B cell (primary cell): Measurements from ENCODE around the gene SPOCD1. TPM values are rescaled to one million over a fixed set of nuclear protein-coding genes. Genes with fewer than 3 reads are reported as not detected.

Experiments used
- ATAC-seq: fragments of 200-7000 bp; cut with Tn5 transposase; one replicate; pipeline ENCODE4 v1.10.0; 2021; ENCODE audit warnings: low read depth, mild to moderate bottlenecking, moderate number of reproducible peaks, moderate library complexity
- CTCF ChIA-PET: fragments of 350-600 bp; sonication (Branson Sonifier 250); formaldehyde crosslinking; loops from one replicate; lab custom pipeline; 2021; ENCODE audit warnings: antibody characterized with exemption, inconsistent platforms; lab: Charles Lee
- POLR2A ChIA-PET: fragments of 350-600 bp; sonication (Branson Sonifier 250); formaldehyde crosslinking; loops from one replicate; lab custom pipeline; 2021; ENCODE audit warnings: antibody characterized with exemption; lab: Charles Lee
- DNase-seq: peaks from one replicate; pipeline ENCODE4 v3.0.0; 2013
- H2AFZ ChIP-seq: 2 replicates; pipeline ENCODE4 v1.6.1; 2012; ENCODE audit warnings: mild to moderate bottlenecking, low read depth, low read length; ENCODE audit not compliant: insufficient read depth, poor library complexity, severe bottlenecking
- H3K27ac ChIP-seq, 2 donors: 1 replicate in 1 of 2; 2 replicates in 1 of 2; pipeline ENCODE4 v1.5.1; 2012 to 2013; ENCODE audit warnings: low read length in 2 of 2, mild to moderate bottlenecking in 2 of 2, moderate library complexity in 1 of 2
- H3K27me3 ChIP-seq, 4 experiments: fragments of 200-600 bp in 1 of 4; sonication (generic) in 1 of 4; replicated peaks in 1 of 4; 1 replicate in 2 of 4; 2 replicates in 2 of 4; pipeline versions ENCODE4 v1.6.1 to v1.7.0; 2013 to 2016; ENCODE audit warnings: low read length in 3 of 4, mild to moderate bottlenecking in 2 of 4, mixed read lengths in 1 of 4, moderate library complexity in 1 of 4; ENCODE audit not compliant: insufficient read depth in 4 of 4, control insufficient read depth in 3 of 4; ENCODE audit errors: control extremely low read depth in 1 of 4
- H3K36me3 ChIP-seq, 2 experiments: replicated peaks in 1 of 2; 1 replicate in 1 of 2; 2 replicates in 1 of 2; pipeline versions ENCODE4 v1.6.1 to v1.7.1; 2013; ENCODE audit warnings: low read length in 1 of 2; ENCODE audit not compliant: insufficient read depth in 2 of 2, control insufficient read depth in 1 of 2; ENCODE audit errors: control extremely low read depth in 1 of 2, extremely low read depth in 1 of 2
- H3K4me1 ChIP-seq, 2 donors: fragments of 200-600 bp in 1 of 2; sonication (generic) in 1 of 2; 1 replicate in 1 of 2; 2 replicates in 1 of 2; pipeline versions ENCODE4 v1.5.1 to v1.6.1; 2013 to 2017; ENCODE audit warnings: low read length in 2 of 2; ENCODE audit not compliant: control insufficient read depth in 2 of 2, insufficient read depth in 2 of 2
- H3K4me2 ChIP-seq: replicated peaks from 2 replicates; pipeline ENCODE3; 2012; ENCODE audit warnings: mild to moderate bottlenecking, low read depth, low read length; ENCODE audit not compliant: poor library complexity, severe bottlenecking
- H3K4me3 ChIP-seq, 5 experiments: fragments of 200-600 bp in 1 of 5; sonication (generic) in 1 of 5; 1 replicate in 3 of 5; 2 replicates in 2 of 5; pipeline versions ENCODE4 v1.5.1 to v1.7.0; 2011 to 2016; ENCODE audit warnings: low read length in 4 of 5, mild to moderate bottlenecking in 4 of 5, low read depth in 2 of 5, control low read depth in 1 of 5, moderate library complexity in 1 of 5; ENCODE audit not compliant: insufficient read depth in 1 of 5; ENCODE audit errors: control extremely low read depth in 1 of 5, extremely low read depth in 1 of 5
- H3K79me2 ChIP-seq: fragments of 200-600 bp; sonication (generic); one replicate; pipeline ENCODE4 v1.6.0; 2016; ENCODE audit warnings: low read length; ENCODE audit not compliant: control insufficient read depth, insufficient read depth
- H3K9ac ChIP-seq: fragments of 200-600 bp; sonication (generic); 2 replicates; pipeline ENCODE4 v1.6.1; 2017; ENCODE audit warnings: mild to moderate bottlenecking, low read length, moderate library complexity
- H3K9me3 ChIP-seq, 3 donors: one replicate each; pipeline versions ENCODE4 v1.6.1 to v1.7.1; 2013; ENCODE audit warnings: low read length in 2 of 3; ENCODE audit not compliant: control insufficient read depth in 2 of 3, insufficient read depth in 1 of 3; ENCODE audit errors: control extremely low read depth in 1 of 3
- H4K20me1 ChIP-seq: 2 replicates; pipeline ENCODE4 v1.6.0; 2012; ENCODE audit warnings: mild to moderate bottlenecking, low read length; ENCODE audit not compliant: insufficient read depth, control insufficient read depth, poor library complexity, severe bottlenecking
- H3K27ac Mint-ChIP-seq: one replicate; pipeline ENCODE4 v1.8.0; 2021; ENCODE audit warnings: mixed read lengths
- H3K27me3 Mint-ChIP-seq: one replicate; pipeline ENCODE4 v1.8.0; 2021; ENCODE audit warnings: mixed read lengths
- H3K4me1 Mint-ChIP-seq: one replicate; pipeline ENCODE4 v1.8.0; 2021; ENCODE audit warnings: mixed read lengths
- H3K4me3 Mint-ChIP-seq: one replicate; pipeline ENCODE4 v1.8.0; 2021; ENCODE audit warnings: mixed read lengths
- H3K9me3 Mint-ChIP-seq: one replicate; pipeline ENCODE4 v1.8.0; 2022; ENCODE audit warnings: mixed read lengths; ENCODE audit not compliant: insufficient read depth
- CTCF ChIP-seq: fragments of 200-600 bp; IDR thresholded peaks from one replicate; pipeline ENCODE4 v1.8.0; 2022; ENCODE audit warnings: antibody characterized with exemption, mild to moderate bottlenecking
- EZH2 ChIP-seq: IDR thresholded peaks from 2 replicates; pipeline ENCODE4 v1.6.1; 2012; ENCODE audit warnings: borderline replicate concordance, low read depth, mild to moderate bottlenecking, moderate library complexity, low read length; ENCODE audit not compliant: insufficient read depth, poor library complexity, severe bottlenecking
- WGBS: methylation state at CpG from one replicate; pipeline ENCODE4 v1.1.5; 2013; ENCODE audit warnings: missing lambda C conversion rate; ENCODE audit not compliant: insufficient coverage; 5-methylcytosine and 5-hydroxymethylcytosine counted together
- intact Hi-C: fragments of 100-400 bp; cut with micrococcal nuclease; formaldehyde crosslinking; loops from one replicate; pipeline ENCODE4 v1.10.0; 2022
- polyA plus RNA-seq: library from polyadenylated mRNA; depleted of rRNA; stranded (reverse); fragments of >200 nt; gene quantifications from 2 replicates; pipeline ENCODE4 v1.2.3, GENCODE V29; 2012
- total RNA-seq, 2 donors: library from RNA; stranded (reverse); fragments of 120-200 nt in 1 of 2; gene quantifications; 1 replicate in 1 of 2; 2 replicates in 1 of 2; pipeline versions ENCODE4 v1.2.3 to v1.2.4, GENCODE V29; 2013 to 2022

SPOCD1 gene
- total and polyA plus RNA-seq, 2 donors (not counting 1 experiment from before 2014, with no cell fraction given) = not detected

GRCh38 chr1:31756578-31756977 is 59.2 kb downstream of the SPOCD1 start:
- Histone ChIP-seq H3K36me3 (no peaks in the 10 kb centered on the region), H3K4me1 (peaks cover 11 to 23% of the 10 kb centered on the region in 2 donors), H3K79me2 (no peaks in the 10 kb centered on the region), H2AFZ (no peak overlapping the region), H3K4me2 (no peak overlapping the region), H3K27ac (no peak overlapping the region), H3K9ac (no peak overlapping the region), H3K4me3 (no peak overlapping the region), H4K20me1 (no peaks in the 10 kb centered on the region), H3K9me3 (peaks cover 0 to 2% (median 0%) of the 10 kb centered on the region in 3 donors), H3K27me3 (peaks cover 0 to 21% (median 3%) of the 10 kb centered on the region in 4 experiments)
- Mint-ChIP-seq H3K9me3 (no peaks in the 10 kb centered on the region), H3K4me1 (peaks cover 13% of the 10 kb centered on the region), H3K27ac (no peak overlapping the region), H3K4me3 (no peak overlapping the region), H3K27me3 (peaks cover 5% of the 10 kb centered on the region)
- ATAC-seq (no peak), DNase-seq (no peak)
- intact Hi-C loops = no loop called here
- ChIA-PET POLR2A (no interaction called here), CTCF (no interaction called here)
- WGBS = 97% methylated on average over 12 of the region's 13 CpGs
- no peak for TF ChIP-seq CTCF
- no peak for TF ChIP-seq EZH2

GRCh38 chr1:31755850-31756492 is 59.9 kb downstream of the SPOCD1 start:
- H4K20me1 ChIP-seq = no peaks in the 10 kb centered on the region

More at GRCh38 chr1:31755850-31756492, 59.9 kb downstream of the SPOCD1 start:
- no peak for DNase-seq
- Mint-ChIP-seq H3K4me3 (no peak overlapping the region), H3K27me3 (peaks cover 9% of the 10 kb centered on the region), H3K4me1 (peaks cover 13% of the 10 kb centered on the region), H3K27ac (peak overlapping the region; percentile 37), H3K9me3 (no peaks in the 10 kb centered on the region)
- Histone ChIP-seq H3K9me3 (peaks cover 0 to 3% (median 0%) of the 10 kb centered on the region in 3 donors), H3K79me2 (no peaks in the 10 kb centered on the region), H3K4me3 (no peak overlapping the region), H2AFZ (no peak overlapping the region), H3K4me2 (no peak overlapping the region), H3K9ac (no peak overlapping the region), H3K36me3 (no peaks in the 10 kb centered on the region), H3K4me1 (peaks cover 9 to 23% of the 10 kb centered on the region in 2 donors), H3K27ac (no peak overlapping the region), H3K27me3 (peaks cover 0 to 16% (median 0%) of the 10 kb centered on the region in 4 experiments)
- 94% methylated on average over 29 of the region's 30 CpGs for WGBS
- CTCF ChIA-PET = no interaction called here
- TF ChIP-seq EZH2 (no peak), CTCF (no peak)
- intact Hi-C loops = no loop called here
- POLR2A ChIA-PET = no interaction called here
- no peak for ATAC-seq
